Heart right ventricle (tissue), 16 donors: Measurements from ENCODE around the gene PRDM16. TPM values are rescaled to one million over a fixed set of nuclear protein-coding genes. Genes with fewer than 3 reads are reported as not detected.

Experiments used
- ATAC-seq, 8 donors: fragments of 200-7000 bp; cut with Tn5 transposase; one replicate each; pipeline ENCODE4 v1.9.1; 2020; ENCODE audit warnings: mild to moderate bottlenecking in 8 of 8, moderate library complexity in 8 of 8, moderate number of reproducible peaks in 1 of 8
- DNase-seq, 2 donors: peaks; one replicate each; pipeline ENCODE4 v3.0.0-alpha.2; 2020
- H3K27ac ChIP-seq, 10 donors: fragments of 200-600 bp; sonication (generic) in 2 of 10; one replicate each; pipeline versions ENCODE4 v1.5.0 to v1.8.0; 2020 to 2022; ENCODE audit warnings: mild to moderate bottlenecking in 3 of 10
- H3K27me3 ChIP-seq, 7 donors: fragments of 200-600 bp; one replicate each; pipeline ENCODE4 v1.8.0; 2021 to 2022; ENCODE audit warnings: mild to moderate bottlenecking in 2 of 7
- H3K36me3 ChIP-seq, 9 donors: fragments of 200-600 bp; sonication (generic) in 1 of 9; one replicate each; pipeline versions ENCODE4 v1.5.0 to v1.8.0; 2020 to 2022; ENCODE audit warnings: mild to moderate bottlenecking in 2 of 9
- H3K4me1 ChIP-seq, 9 donors: fragments of 200-600 bp; sonication (generic) in 1 of 9; one replicate each; pipeline versions ENCODE4 v1.5.0 to v1.8.0; 2020 to 2022; ENCODE audit warnings: mild to moderate bottlenecking in 4 of 9
- H3K4me3 ChIP-seq, 10 donors: fragments of 200-600 bp; sonication (generic) in 2 of 10; one replicate each; pipeline versions ENCODE4 v1.5.0 to v1.8.0; 2020 to 2022; ENCODE audit warnings: mild to moderate bottlenecking in 7 of 10, moderate library complexity in 2 of 10
- H3K9me3 ChIP-seq, 11 donors: fragments of 200-600 bp in 10 of 11; sonication (generic) in 2 of 11; one replicate each; pipeline versions ENCODE4 v1.5.0 to v1.8.0; 2013 to 2022; ENCODE audit warnings: mild to moderate bottlenecking in 2 of 11, control low read depth in 1 of 11, moderate library complexity in 1 of 11
- WGBS, 2 donors: extraction: QIAGEN DNeasy Blood & Tissue Kit; methylation state at CpG; one replicate each; pipeline ENCODE4 v1.1.7; 2013; ENCODE audit warnings: inconsistent platforms in 1 of 2; 5-methylcytosine and 5-hydroxymethylcytosine counted together
- intact Hi-C, 10 donors: fragments of 100-400 bp; cut with DNase I; formaldehyde crosslinking; loops; one replicate each; pipeline versions ENCODE4 v1.11.1 to v1.14.2; 2022
- polyA plus RNA-seq, 2 donors: library from polyadenylated mRNA; stranded (reverse); fragments of 200-250 nt; gene quantifications; one replicate each; pipeline ENCODE4 v1.2.3, GENCODE V29; 2013
- total RNA-seq, 10 donors: library from RNA; stranded (reverse); fragmentation: NEBNext Ultra II Directional in 3 of 10; extraction: Animal tissue kit (Norgen Biotek cat#: 25700) in 3 of 10; gene quantifications; one replicate each; pipeline versions ENCODE4 v1.2.1 to v1.2.4, GENCODE V29; 2021 to 2023
- TF ChIP-seq, protein P1 (sequence below), 9 donors: fragments of 200-600 bp; sonication (generic) in 2 of 9; IDR thresholded peaks; one replicate each; pipeline versions ENCODE4 v1.5.0 to v1.8.0; 2021 to 2022; ENCODE audit warnings: antibody characterized with exemption in 9 of 9, mild to moderate bottlenecking in 5 of 9, moderate library complexity in 1 of 9
- donor health status: Arrhythmogenic right ventricular cardiomyopathy.
- donor health status: ischemic (EF 13 %, LVEDD 7.1; RV severe dilation, severe dysfunction).
- donor health status: healthy with polysubstance abuse.
- donor health status: DM: no; HTN: yes; CAD: no.
- donor health status: DM: no; HTN: no; CAD: no.
- donor health status: ischemic (EF 25% LVEDD 6.9; RV normal size, moderate dysfunction).
- donor health status: ischemic (EF 25% LVEDD 5.7; RV mildly dilated, moderate dysfunction).
- donor health status: healthy.
- donor health status: DM: yes; HTN: yes; CAD: no.
- donor health status: Ischemic cardiomyopathy.
- donor health status: ischemic (EF 35%, LVEDD 5.7; RV mildly dilated, moderate dysfunction).
- donor health status: nonischemic (EF 11% LVEDD 7.7; RV severe dilation, severe dysfunction).
- donor health status: DM: yes; HTN: yes; CAD: no.
- donor health status: PGD.
- donor health status: ischemic (EF 29% LVEDD 5.4; RV normal size, mild dysfunction).
- donor health status: nonischemic (EF 23%, LVEDD 6.1; RV moderate dilation, normal function).

Gene PRDM16
- total and polyA plus RNA-seq, 12 donors = 4.1 to 25.9 (median 14.8) TPM

DNA sequence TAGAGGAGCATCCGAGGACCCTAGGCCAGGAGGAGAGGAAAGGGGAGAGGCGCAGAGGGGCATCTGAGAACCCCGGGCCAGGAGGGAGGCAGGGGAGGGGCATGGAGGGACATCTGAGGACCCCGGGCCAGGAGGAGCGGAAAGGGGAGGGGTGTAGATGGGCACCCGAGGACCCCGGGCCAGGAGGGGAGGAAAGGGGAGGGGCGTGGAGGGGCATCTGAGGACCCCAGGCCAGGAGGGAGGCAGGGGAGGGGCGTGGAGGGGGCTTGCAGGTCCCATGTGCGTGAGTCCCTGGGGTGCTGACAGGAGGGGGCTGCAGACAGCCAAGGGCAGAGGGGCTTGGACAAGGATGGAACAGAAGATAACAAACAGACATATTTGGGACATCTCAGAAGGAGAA, 195.5 kb downstream of the PRDM16 start:
- DNase-seq (no peak), ATAC-seq (no peak)
- intact Hi-C loops = no loop called here
- WGBS, 2 donors = 76 to 87% methylated on average over 10 of the region's 10 CpGs
- Histone ChIP-seq H3K36me3 (no peaks in the 10 kb centered on the region), H3K27ac (no peak overlapping the region), H3K4me1 (peaks cover 0 to 30% (median 5%) of the 10 kb centered on the region in 9 donors), H3K27me3 (peaks cover 0 to 16% (median 0%) of the 10 kb centered on the region in 7 donors), H3K4me3 (no peak overlapping the region), H3K9me3 (no peaks in the 10 kb centered on the region)
- TF ChIP-seq, protein P1, sequence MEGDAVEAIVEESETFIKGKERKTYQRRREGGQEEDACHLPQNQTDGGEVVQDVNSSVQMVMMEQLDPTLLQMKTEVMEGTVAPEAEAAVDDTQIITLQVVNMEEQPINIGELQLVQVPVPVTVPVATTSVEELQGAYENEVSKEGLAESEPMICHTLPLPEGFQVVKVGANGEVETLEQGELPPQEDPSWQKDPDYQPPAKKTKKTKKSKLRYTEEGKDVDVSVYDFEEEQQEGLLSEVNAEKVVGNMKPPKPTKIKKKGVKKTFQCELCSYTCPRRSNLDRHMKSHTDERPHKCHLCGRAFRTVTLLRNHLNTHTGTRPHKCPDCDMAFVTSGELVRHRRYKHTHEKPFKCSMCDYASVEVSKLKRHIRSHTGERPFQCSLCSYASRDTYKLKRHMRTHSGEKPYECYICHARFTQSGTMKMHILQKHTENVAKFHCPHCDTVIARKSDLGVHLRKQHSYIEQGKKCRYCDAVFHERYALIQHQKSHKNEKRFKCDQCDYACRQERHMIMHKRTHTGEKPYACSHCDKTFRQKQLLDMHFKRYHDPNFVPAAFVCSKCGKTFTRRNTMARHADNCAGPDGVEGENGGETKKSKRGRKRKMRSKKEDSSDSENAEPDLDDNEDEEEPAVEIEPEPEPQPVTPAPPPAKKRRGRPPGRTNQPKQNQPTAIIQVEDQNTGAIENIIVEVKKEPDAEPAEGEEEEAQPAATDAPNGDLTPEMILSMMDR (IDR thresholded peaks at IDR 0.05) = no peak

GRCh38 chr1:3265835-3266805, 197.1 kb downstream of the PRDM16 start:
- H3K4me3 ChIP-seq = no peak overlapping the region
- DNase-seq (no peak), ATAC-seq (no peak)
- H3K9me3 ChIP-seq = no peaks in the 10 kb centered on the region
- WGBS, 2 donors = 84 to 85% methylated on average over 53 of the region's 53 CpGs
- peaks cover 0 to 17% (median 0%) of the 10 kb centered on the region in 7 donors for H3K27me3 ChIP-seq
- no peaks in the 10 kb centered on the region for H3K36me3 ChIP-seq
- H3K27ac ChIP-seq = no peak overlapping the region
- intact Hi-C loops = loop anchor here in 1 of 10 donors (5.0 kb wide), 1 partner anchor 39 kb away; no protein-coding TSS in a partner anchor
- TF ChIP-seq, protein P1 (IDR thresholded peaks at IDR 0.05) = no peak
- H3K4me1 ChIP-seq = peaks cover 0 to 29% (median 5%) of the 10 kb centered on the region in 9 donors

- DNase-seq (no peak), ATAC-seq (no peak)
- Histone ChIP-seq H3K9me3 (no peaks in the 10 kb centered on the region), H3K27ac (no peak overlapping the region), H3K4me1 (peaks cover 0 to 30% (median 1%) of the 10 kb centered on the region in 9 donors), H3K27me3 (peaks cover 0 to 19% (median 0%) of the 10 kb centered on the region in 7 donors), H3K4me3 (no peak overlapping the region), H3K36me3 (no peaks in the 10 kb centered on the region)
- intact Hi-C loops = loop anchor here in 1 of 10 donors (5.0 kb wide), 1 partner anchor 40 kb away; no protein-coding TSS in a partner anchor
- 89 to 91% methylated on average over 27 of the region's 27 CpGs for WGBS, 2 donors
- TF ChIP-seq, protein P1 (IDR thresholded peaks at IDR 0.05) = no peak
Measured at GRCh38 chr1:3266870-3267549, 198.0 kb downstream of the PRDM16 start.
